Stimulated activated CD4-positive, alpha-beta T cell treated with anti-CD3 and anti-CD28 coated beads, Interleukin-12 subunit alpha, Interleukin-12 subunit beta, amount 100 ng/mL, for 48 hours (primary cell): ENCODE results near the gene NCAPD3.

Experiments
- DNase-seq, 3 donors: peaks; one replicate each; pipeline ENCODE4 v3.0.0-alpha.2; 2020; ENCODE audit warnings: low read depth in 2 of 3, low spot score in 1 of 3

Gene NCAPD3

GRCh38 chr11:134254433-134255183 is 30.8 kb upstream of the NCAPD3 start:
- no peak for DNase-seq

DNA sequence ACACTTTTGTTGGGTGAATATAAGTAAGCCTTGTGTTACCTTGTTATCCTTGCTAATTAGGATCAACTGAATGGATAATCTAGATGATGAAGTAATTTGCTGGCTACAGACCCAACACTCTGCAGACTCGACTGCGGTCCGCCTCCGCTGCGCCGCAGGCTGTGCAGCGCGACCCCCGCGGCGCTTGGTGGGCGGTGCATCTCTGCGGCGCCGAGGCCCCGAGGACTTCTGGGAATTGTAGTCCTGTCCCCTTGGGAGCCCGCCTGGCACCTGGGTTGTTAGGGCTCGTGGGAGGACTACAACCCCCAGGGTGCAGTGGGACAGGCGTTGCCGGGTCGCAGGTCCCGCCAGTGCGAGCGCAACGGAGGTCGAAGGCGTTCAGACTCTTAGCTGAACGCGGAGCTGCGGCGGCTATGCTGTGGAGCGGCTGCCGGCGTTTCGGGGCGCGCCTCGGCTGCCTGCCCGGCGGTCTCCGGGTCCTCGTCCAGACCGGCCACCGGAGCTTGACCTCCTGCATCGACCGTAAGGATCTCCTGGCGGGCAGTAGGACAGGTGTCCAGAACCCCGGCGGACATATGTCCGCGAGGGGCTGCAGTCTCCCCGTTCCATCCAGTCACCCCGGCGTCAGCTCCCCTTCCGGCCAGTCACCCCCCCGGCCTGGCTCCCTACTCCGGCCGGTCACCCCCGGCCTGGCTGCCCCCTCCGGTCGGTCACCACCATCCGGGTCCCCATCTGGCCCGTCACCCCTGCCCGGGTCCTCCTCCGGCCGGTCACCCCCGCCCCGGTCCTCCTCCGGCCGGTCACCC is 29.6 kb upstream of the NCAPD3 start, which contains the start of the genes ACAD8 and THYN1:
TSS of gene ACAD8 (plus strand) at position 381 of the 806 bp plus-strand sequence. CDS start at position 414, 33 bp downstream.
TSS of gene THYN1 (minus strand) at position 165 of the 806 bp plus-strand sequence. CDS start 470 bp downstream, outside the sequence.
- DNase-seq = peak; percentile 88 to 94 (median 92)

DNA sequence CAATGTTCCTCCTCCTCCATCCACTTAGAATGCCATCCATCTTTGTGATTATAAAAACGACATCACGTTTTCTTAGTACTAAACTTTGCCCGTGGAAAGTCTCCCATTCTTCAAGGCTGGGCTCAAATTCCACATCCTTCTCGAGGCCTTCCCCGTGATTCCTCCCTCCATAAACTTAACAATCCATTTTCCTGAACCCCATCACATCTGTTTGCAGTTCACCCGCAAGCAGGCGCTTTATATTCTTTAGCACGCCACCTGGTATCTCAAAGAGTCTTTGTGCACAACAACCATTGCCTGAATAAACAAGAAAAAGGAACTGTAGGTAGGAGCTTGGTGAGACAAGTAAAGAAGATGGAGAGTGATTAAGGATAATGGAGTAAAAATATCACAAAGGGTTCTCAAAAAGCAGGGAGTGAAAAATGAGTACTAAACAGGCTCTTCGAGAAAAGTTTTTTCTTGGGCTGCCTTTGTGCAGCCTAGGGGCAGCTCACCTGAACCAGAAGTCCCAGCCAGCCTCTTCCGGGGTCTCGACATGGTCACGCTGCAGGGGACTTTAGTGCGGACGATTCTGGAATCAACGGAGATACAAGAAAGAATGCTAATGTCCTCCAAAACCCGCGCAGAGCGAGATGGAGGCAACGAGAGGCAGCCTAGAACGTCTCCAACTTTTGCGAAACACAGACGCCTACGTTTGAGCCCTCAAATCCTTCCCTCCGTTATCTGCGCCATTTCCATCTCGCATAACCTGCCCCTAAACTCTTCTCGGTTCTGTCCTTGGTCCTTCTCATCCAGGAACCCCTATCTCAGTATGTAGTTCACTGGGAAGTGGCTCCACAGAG is 28.8 kb upstream of the NCAPD3 start:
- no peak for DNase-seq

DNA sequence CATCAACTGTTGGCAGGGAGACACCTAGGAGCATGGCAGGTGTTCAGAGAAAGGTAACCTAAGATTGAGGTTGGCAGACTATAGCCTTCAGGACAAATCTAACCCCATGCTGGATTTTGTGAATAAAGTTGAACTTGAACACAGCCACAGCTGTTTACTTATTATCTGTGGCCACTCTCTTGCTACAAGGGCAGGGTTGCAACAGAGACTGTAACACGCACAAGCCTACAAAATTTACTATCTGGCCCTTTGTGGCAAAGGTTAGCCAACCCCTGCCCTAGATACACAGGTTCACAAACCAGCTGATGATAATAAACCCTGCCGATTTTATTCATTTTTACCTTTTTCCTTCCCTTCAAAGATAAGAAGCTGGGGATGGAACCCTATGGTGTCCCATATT is 26.9 kb upstream of the NCAPD3 start:
- no peak for DNase-seq

DNA sequence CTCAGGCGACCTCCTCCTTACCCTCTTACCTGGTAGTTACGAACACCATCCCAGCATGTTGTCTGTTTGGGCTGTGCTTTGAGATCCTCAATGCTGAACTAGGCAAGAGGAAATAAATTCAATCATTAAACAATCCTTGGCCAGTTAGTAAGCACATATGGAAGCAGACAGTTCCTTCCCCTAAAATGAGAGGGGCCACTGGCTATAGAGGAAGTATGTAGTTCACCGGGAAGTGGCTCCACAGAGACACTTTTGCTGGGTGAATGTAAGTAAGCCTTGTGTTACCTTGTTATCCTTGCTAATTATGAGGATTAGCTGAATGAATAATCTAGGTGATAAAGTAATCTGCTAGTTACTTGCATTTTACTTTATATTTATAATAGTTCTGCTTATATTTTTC is 26.5 kb upstream of the NCAPD3 start:
- DNase-seq = no peak

DNA sequence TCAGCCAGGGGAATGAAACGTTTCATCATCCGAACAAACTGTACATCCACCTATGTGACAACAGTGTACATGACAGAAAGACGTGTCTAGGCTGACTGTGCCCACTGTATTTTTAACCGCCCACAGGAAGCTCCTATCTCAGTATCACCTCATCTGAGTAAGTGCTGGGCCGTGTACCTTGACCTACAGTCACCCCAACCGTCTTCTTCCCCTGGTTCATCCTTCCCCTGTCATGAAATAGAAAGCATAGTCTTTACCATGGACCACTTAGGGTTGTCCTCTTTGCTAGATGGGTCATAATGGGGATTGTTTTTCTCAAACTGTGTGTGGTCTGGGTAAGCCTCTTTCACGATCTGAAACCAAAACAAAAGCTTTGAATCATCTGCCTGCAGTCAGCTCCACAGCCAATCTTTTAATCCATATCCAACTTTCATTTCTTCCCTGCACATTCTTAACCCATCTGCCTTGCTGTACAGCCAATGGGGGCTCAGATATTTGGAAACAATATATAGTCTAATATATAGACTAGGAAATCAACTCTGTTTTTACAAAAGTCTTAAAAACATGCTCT is 25.2 kb upstream of the NCAPD3 start:
- no peak for DNase-seq

DNA sequence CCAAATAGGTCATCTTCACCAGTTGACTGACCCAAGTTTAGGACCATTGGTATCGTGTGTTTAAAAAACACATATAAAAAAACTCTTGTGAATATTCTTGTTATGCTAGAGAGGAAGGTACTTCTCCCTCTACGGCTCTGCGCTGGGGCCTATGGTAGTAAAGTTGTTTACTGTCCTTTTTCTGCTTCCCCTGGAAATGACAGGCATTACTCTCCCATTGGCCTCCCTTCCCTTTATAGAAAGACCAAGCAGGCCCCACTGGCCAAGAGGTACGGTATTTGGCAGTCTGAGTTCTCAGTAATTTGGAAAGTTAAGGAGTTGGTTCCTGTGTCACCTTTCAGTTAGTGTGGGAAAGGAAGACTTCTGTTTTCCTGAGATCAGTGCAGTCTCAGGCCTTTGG is 22.9 kb upstream of the NCAPD3 start:
- no peak for DNase-seq

DNA sequence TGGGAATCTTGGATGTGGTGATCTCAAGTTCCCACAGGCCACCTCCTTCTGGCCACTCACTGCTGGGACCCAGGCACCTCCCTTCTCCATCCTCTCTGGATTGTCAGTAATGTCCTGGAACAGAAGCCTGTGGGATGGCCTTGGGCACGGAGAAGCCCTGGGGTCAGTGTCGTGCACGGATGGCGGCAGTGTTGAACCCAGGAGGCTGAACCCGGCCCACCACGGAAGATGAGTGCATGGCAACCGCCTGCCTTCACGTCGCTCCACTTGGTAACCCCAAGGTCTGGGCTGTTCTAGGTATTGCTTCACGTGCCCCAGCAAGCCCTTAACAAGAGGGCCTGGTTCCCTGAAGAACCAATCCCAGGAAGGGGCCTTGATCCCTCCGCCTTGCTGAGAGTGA is 22.3 kb upstream of the NCAPD3 start:
- DNase-seq = no peak

DNA sequence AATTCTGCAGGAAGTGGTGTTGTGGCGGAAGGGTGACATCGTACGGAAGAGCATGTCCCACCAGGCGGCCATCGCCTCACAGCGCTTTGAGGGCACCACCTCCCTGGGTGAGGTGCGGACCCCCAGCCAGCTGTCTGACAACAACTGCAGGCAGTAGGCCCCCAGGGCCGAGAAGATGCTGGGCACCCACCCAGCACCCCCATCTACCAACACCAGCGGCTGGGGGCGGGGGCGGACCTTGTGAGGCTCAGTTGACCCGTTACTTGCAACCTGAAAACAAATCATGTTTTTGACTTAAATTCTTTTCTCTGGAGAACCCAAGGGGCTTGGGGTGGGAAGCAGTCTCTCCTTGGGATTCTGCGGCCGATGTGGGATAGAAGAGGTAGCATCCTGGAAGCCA is 21.7 kb upstream of the NCAPD3 start:
- DNase-seq = no peak

GRCh38 chr11:134244593-134244992 is 20.8 kb upstream of the NCAPD3 start:
- DNase-seq = no peak

DNA sequence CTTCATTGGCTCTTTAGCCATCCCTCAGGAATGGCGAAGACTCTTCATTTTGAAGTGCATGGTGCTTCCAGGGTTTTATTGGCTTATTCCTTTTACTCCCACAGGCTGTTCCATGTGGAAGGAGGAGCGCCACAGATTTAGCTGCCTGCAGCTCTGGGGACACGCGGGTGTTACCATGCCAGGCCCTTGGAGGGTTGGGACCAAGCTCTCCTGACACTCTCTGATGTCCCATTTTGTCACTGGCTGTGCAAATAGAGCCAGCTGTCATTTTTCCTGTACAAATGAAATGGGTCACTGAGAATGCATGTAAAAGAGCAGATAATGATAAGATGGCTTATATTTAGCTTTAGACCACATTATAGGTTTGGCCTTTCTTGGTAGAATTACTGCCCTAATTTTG is 20.1 kb upstream of the NCAPD3 start:
- no peak for DNase-seq

GRCh38 chr11:134242376-134242775 is 18.6 kb upstream of the NCAPD3 start:
- DNase-seq = no peak

DNA sequence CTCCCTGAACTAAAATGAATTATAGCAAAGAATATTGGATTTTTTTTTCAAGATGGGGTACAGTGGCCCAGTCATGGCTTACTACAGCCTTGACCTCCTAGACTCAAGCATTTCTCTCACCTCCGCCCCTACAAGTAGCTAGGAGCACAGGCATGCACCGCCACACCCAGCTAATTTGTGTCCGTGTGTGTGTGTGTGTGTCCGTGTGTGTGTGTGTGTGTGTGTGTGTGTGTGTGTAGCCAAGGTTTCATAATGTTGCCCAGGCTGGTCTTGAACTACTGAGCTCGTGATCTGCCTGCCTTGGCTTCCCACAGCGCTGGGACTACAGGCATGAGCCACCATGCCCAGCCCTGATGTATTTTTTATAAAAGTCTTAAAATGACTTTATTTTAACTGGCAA is 16.8 kb upstream of the NCAPD3 start:
- DNase-seq = no peak

DNA sequence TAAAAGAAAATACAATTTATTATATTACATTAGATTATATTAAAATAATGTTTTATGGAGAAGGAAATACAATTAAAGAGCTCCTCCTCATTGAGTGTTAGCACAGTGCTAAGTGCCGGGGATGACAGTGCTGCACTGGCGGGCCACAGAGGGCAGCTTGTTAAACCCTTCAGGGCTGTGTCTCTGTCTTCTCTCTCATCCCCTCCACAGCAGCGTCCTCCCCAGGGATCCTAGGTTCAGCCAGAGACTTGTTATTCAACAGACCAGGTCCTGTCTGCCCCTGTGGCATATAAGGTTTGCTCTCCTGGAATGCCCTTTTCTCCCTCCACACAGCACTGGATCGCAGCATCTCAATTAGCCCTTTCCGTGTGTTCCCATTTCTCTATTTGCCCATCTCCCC is 15.2 kb upstream of the NCAPD3 start:
- no peak for DNase-seq

- no peak for DNase-seq
Observed at GRCh38 chr11:134237557-134237922, 13.8 kb upstream of the NCAPD3 start.

DNA sequence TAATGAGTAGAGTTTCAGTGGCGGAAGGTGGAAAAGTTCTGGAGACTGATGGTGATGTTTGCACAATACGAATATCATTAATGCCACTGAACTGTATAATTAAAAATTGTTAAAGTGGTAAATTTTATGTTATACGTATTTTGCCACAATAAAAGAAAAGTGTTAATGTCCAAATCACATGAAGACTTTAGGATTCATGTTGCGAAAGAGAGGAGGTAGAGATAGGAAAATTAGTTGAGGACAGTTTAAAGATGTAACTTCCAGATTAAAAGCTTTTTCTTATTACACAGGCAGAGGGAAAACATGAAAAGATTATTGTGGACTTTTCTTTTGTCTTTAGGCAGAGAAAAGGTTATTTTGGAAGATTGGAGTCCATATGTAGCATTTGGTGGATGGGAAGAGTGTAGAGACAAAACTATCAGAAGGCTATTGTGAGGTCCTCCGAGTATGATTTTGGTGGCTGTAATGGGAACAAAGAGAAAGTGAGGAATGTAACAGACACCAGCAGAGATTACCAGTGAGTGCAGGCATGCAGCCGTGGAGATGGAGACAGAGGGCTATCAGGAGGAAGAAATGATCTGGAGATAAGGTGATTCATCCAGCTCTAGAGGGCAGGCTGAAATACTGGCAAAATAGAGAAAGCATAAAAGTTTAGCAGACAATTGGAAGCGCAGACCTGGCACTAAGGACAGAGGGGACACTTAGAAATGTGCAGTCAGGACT is 13.2 kb upstream of the NCAPD3 start:
- DNase-seq = no peak

GRCh38 chr11:134235399-134235798 is 11.6 kb upstream of the NCAPD3 start:
- no peak for DNase-seq

DNA sequence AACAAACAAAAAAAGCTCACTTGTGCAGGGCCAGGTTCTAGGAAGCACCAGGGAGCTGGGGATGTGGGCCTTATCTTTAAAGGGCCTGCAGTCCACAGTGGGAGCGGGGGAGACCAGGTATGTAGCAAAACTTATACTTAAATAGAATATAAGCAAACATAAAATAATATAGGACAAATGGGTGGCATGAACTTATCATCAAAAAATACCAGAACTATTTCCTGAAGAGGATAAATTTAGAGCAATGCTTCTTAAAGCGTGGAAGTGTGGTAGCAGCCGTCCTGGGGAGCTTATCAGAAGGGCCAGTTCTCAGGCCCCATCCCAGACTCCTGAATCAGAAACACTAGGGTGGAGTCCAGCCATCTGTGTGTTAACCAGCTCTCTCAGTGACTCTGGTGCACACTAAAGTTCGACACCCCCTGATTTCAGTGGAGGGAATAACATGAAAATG is 10.0 kb upstream of the NCAPD3 start:
- no peak for DNase-seq

- no peak for DNase-seq
Observed at GRCh38 chr11:134231958-134232659, 8.3 kb upstream of the NCAPD3 start.

GRCh38 chr11:134230339-134230738 is 6.6 kb upstream of the NCAPD3 start:
- DNase-seq = no peak
